ENCODE results near the gene NTSR2.

Gene NTSR2

GRCh38 chr2:11657646-11658045 is 12.3 kb downstream of the NTSR2 start:
- DNase-seq (ENCODE audit: low read depth): no peak

- no peak for DNase-seq (ENCODE audit: low read depth)
Observed at GRCh38 chr2:11657195-11657594, 12.8 kb downstream of the NTSR2 start.

GRCh38 chr2:11656671-11657101 is 13.3 kb downstream of the NTSR2 start:
- no peak for DNase-seq (ENCODE audit: low read depth)

GRCh38 chr2:11656252-11656651 is 13.7 kb downstream of the NTSR2 start:
- no peak for DNase-seq (ENCODE audit: low read depth)

GRCh38 chr2:11655495-11655894 is 14.5 kb downstream of the NTSR2 start:
- DNase-seq (ENCODE audit: low read depth): no peak

- no peak for DNase-seq (ENCODE audit: low read depth)
Observed at GRCh38 chr2:11652553-11652952, 17.4 kb downstream of the NTSR2 start.

- no peak for DNase-seq (ENCODE audit: low read depth)
Observed at GRCh38 chr2:11651856-11652548, 18.0 kb downstream of the NTSR2 start.

- no peak for DNase-seq (ENCODE audit: low read depth)
Observed at GRCh38 chr2:11649093-11649492, 20.9 kb downstream of the NTSR2 start.

- DNase-seq (ENCODE audit: low read depth): no peak
Observed at GRCh38 chr2:11647834-11648600, 22.0 kb downstream of the NTSR2 start.

- DNase-seq (ENCODE audit: low read depth): no peak
Observed at GRCh38 chr2:11646530-11646929, 23.5 kb downstream of the NTSR2 start.

- DNase-seq (ENCODE audit: low read depth): no peak
Observed at GRCh38 chr2:11644293-11644692, 25.7 kb downstream of the NTSR2 start.

- no peak for DNase-seq (ENCODE audit: low read depth)
Observed at GRCh38 chr2:11642972-11643371, 27.0 kb downstream of the NTSR2 start.

GRCh38 chr2:11640132-11640531 is 29.9 kb downstream of the NTSR2 start:
- DNase-seq (ENCODE audit: low read depth): no peak

- DNase-seq (ENCODE audit: low read depth): no peak
Observed at GRCh38 chr2:11639503-11639902, 30.5 kb downstream of the NTSR2 start.

GRCh38 chr2:11637546-11637945 is 32.4 kb downstream of the NTSR2 start:
- DNase-seq (ENCODE audit: low read depth): no peak

GRCh38 chr2:11636593-11637295 is 33.3 kb downstream of the NTSR2 start:
- no peak for DNase-seq (ENCODE audit: low read depth)

GRCh38 chr2:11635141-11635540 is 34.9 kb downstream of the NTSR2 start:
- no peak for DNase-seq (ENCODE audit: low read depth)

- no peak for DNase-seq (ENCODE audit: low read depth)
Observed at GRCh38 chr2:11634584-11634983, 35.4 kb downstream of the NTSR2 start.

- no peak for DNase-seq (ENCODE audit: low read depth)
Observed at GRCh38 chr2:11633923-11634478, 36.0 kb downstream of the NTSR2 start.

GRCh38 chr2:11631462-11631861 is 38.5 kb downstream of the NTSR2 start:
- DNase-seq (ENCODE audit: low read depth): no peak

- DNase-seq (ENCODE audit: low read depth): no peak
Observed at GRCh38 chr2:11630855-11631254, 39.1 kb downstream of the NTSR2 start.

- no peak for DNase-seq (ENCODE audit: low read depth)
Observed at GRCh38 chr2:11629851-11630250, 40.1 kb downstream of the NTSR2 start.

- no peak for DNase-seq (ENCODE audit: low read depth)
Observed at GRCh38 chr2:11629215-11629614, 40.8 kb downstream of the NTSR2 start.

All from stimulated activated CD8-positive, alpha-beta memory T cell treated with anti-CD3 and anti-CD28 coated beads, Interleukin-12 subunit alpha, Interleukin-12 subunit beta, amount 100 ng/mL, for 1 hour (primary cell).